Endodermal cell (in vitro differentiated cells): ENCODE measurements around the gene ME3. TPM values are rescaled to one million over a fixed set of nuclear protein-coding genes. Genes with fewer than 3 reads are reported as not detected.

Source experiments
- DNase-seq: peaks from one replicate; pipeline ENCODE4 v3.0.0-alpha.2; 2017
- H3K27ac ChIP-seq: 2 replicates; pipeline ENCODE4 v1.5.1; 2013; ENCODE audit warnings: mild to moderate bottlenecking, low read depth, low read length, moderate library complexity
- H3K27me3 ChIP-seq: 2 replicates; pipeline ENCODE4 v1.6.1; 2013; ENCODE audit warnings: mild to moderate bottlenecking, low read length, moderate library complexity; ENCODE audit not compliant: insufficient read depth, control insufficient read depth, poor library complexity, severe bottlenecking
- H3K36me3 ChIP-seq: 2 replicates; pipeline ENCODE4 v1.7.0; 2013; ENCODE audit warnings: mild to moderate bottlenecking, low read length, moderate library complexity; ENCODE audit not compliant: control insufficient read depth, insufficient read depth
- H3K4me1 ChIP-seq: one replicate; pipeline ENCODE4 v1.7.0; 2013; ENCODE audit warnings: low read length; ENCODE audit not compliant: control insufficient read depth, insufficient read depth
- H3K4me3 ChIP-seq: 2 replicates; pipeline ENCODE4 v1.5.1; 2013; ENCODE audit warnings: mild to moderate bottlenecking, low read length, moderate library complexity
- H3K9ac ChIP-seq: 2 replicates; pipeline ENCODE4 v1.6.1; 2013; ENCODE audit warnings: mild to moderate bottlenecking, low read length, moderate library complexity; ENCODE audit not compliant: poor library complexity, severe bottlenecking; ENCODE audit errors: extremely low read depth
- H3K9me3 ChIP-seq: 2 replicates; pipeline ENCODE4 v1.6.1; 2013; ENCODE audit warnings: mild to moderate bottlenecking, low read length, moderate library complexity; ENCODE audit not compliant: control insufficient read depth
- H3K27ac Mint-ChIP-seq: 2 replicates; pipeline ENCODE4 v1.8.0; 2020; ENCODE audit warnings: mixed read lengths
- H3K27me3 Mint-ChIP-seq: 2 replicates; pipeline ENCODE4 v1.8.0; 2021; ENCODE audit warnings: mild to moderate bottlenecking, mixed read lengths; ENCODE audit not compliant: insufficient read depth
- H3K36me3 Mint-ChIP-seq: 2 replicates; pipeline ENCODE4 v1.8.0; 2020; ENCODE audit warnings: low read depth, mixed read lengths
- H3K4me1 Mint-ChIP-seq: 2 replicates; pipeline ENCODE4 v1.8.0; 2020; ENCODE audit warnings: mixed read lengths
- H3K4me3 Mint-ChIP-seq: 2 replicates; pipeline ENCODE4 v1.8.0; 2020; ENCODE audit warnings: mild to moderate bottlenecking, moderate library complexity, mixed read lengths
- H3K9me3 Mint-ChIP-seq: 2 replicates; pipeline ENCODE4 v1.8.0; 2020; ENCODE audit warnings: mild to moderate bottlenecking, mixed read lengths
- WGBS, 2 experiments: methylation state at CpG; one replicate each; pipeline versions ENCODE4 v1.1.5 to v1.1.7; 2013; ENCODE audit warnings: missing lambda C conversion rate in 2 of 2, mixed read lengths in 1 of 2; ENCODE audit not compliant: insufficient coverage in 1 of 2, insufficient read length in 1 of 2; 5-methylcytosine and 5-hydroxymethylcytosine counted together
- total RNA-seq, 2 donors: library from RNA; stranded (reverse); fragmentation: NEBNext Ultra II Directional in 1 of 2; extraction: Animal tissue kit (Norgen Biotek cat#: 25700) in 1 of 2; gene quantifications; 2 replicates in 1 of 2; 3 replicates in 1 of 2; pipeline ENCODE4 v1.2.1, GENCODE V29; 2021
- TF ChIP-seq, protein P1 (sequence below): fragments of 200-600 bp; sonication (generic); conservative IDR thresholded peaks from 2 replicates; pipeline ENCODE4 v1.5.0; 2021; ENCODE audit warnings: antibody characterized with exemption, mild to moderate bottlenecking

The ME3 gene
- total RNA-seq, 2 donors from 2014 or later: 1.2 to 1.3 TPM

GRCh38 chr11:86719781-86720463, 47.5 kb upstream of the ME3 start:
- H3K36me3 ChIP-seq: no peaks in the 10 kb centered on the region
- H3K36me3 Mint-ChIP-seq: no peaks in the 10 kb centered on the region
- H3K27me3 Mint-ChIP-seq: no peaks in the 10 kb centered on the region
- DNase-seq: peak; percentile 44
- H3K27ac ChIP-seq: no peak overlapping the region
- peaks cover 26% of the 10 kb centered on the region for H3K9me3 ChIP-seq
- no peak overlapping the region for H3K4me3 Mint-ChIP-seq
- no peaks in the 10 kb centered on the region for H3K4me1 ChIP-seq
- H3K27me3 ChIP-seq: no peaks in the 10 kb centered on the region
- H3K27ac Mint-ChIP-seq: no peak overlapping the region
- H3K4me1 Mint-ChIP-seq: peaks cover 5% of the 10 kb centered on the region
- TF ChIP-seq, protein P1, sequence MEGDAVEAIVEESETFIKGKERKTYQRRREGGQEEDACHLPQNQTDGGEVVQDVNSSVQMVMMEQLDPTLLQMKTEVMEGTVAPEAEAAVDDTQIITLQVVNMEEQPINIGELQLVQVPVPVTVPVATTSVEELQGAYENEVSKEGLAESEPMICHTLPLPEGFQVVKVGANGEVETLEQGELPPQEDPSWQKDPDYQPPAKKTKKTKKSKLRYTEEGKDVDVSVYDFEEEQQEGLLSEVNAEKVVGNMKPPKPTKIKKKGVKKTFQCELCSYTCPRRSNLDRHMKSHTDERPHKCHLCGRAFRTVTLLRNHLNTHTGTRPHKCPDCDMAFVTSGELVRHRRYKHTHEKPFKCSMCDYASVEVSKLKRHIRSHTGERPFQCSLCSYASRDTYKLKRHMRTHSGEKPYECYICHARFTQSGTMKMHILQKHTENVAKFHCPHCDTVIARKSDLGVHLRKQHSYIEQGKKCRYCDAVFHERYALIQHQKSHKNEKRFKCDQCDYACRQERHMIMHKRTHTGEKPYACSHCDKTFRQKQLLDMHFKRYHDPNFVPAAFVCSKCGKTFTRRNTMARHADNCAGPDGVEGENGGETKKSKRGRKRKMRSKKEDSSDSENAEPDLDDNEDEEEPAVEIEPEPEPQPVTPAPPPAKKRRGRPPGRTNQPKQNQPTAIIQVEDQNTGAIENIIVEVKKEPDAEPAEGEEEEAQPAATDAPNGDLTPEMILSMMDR: no peak
- H3K9ac ChIP-seq: no peak overlapping the region
- peaks cover 17% of the 10 kb centered on the region for H3K9me3 Mint-ChIP-seq
- no peak overlapping the region for H3K4me3 ChIP-seq
- no CpG with 5 or more reads among the region's 1 CpG for WGBS, 2 experiments

DNA sequence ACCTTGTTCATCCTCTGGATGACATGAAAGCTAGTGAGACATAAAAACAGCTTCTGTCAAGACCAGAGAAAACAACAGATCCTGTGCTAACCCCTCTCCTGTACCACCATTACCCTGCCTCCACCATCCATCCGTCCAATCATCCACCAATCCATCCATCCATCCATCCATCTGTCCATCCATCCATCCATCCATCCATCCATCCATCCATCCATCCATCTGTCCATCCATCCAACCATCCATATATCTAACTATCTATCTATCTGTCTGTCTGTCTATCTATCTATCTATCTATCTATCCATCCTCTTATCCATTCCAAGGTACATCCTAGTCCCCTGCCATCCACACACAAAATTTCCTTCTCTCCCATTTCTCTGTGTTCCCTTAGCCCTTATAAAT, 46.6 kb upstream of the ME3 start:
- H3K4me1 ChIP-seq: no peaks in the 10 kb centered on the region
- TF ChIP-seq, protein P1: no peak
- no peak overlapping the region for H3K9ac ChIP-seq
- H3K9me3 Mint-ChIP-seq: peaks cover 17% of the 10 kb centered on the region
- no peak for DNase-seq
- H3K27ac ChIP-seq: no peak overlapping the region
- no peaks in the 10 kb centered on the region for H3K36me3 Mint-ChIP-seq
- H3K4me1 Mint-ChIP-seq: peaks cover 11% of the 10 kb centered on the region
- H3K27me3 Mint-ChIP-seq: no peaks in the 10 kb centered on the region
- H3K4me3 Mint-ChIP-seq: no peak overlapping the region
- H3K9me3 ChIP-seq: peaks cover 24% of the 10 kb centered on the region
- H3K27me3 ChIP-seq: no peaks in the 10 kb centered on the region
- no peak overlapping the region for H3K27ac Mint-ChIP-seq
- H3K4me3 ChIP-seq: no peak overlapping the region
- H3K36me3 ChIP-seq: no peaks in the 10 kb centered on the region
- WGBS, 2 experiments: 93 to 100% methylated on average over 1 of the region's 1 CpG

DNA sequence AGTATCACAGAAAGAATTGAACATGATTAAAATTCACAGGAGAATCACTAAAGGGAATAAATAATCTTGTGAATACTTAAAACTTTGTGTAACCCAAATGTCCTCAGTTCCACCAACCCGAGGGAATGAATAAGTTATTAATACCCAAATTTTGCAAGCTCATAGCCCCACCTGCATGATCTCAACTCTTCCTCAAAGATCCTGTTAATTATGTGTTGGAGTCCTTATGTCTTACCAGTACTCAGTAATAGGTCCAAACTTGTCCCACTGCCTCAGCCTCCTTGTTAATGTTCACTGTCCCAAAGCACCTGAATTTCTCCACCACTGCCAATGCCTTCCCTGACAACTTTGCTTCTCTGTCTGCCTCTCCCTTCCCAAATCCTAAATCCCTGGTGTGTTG, 46.1 kb upstream of the ME3 start:
- H3K36me3 ChIP-seq: no peaks in the 10 kb centered on the region
- H3K9ac ChIP-seq: no peak overlapping the region
- no peak overlapping the region for H3K4me3 ChIP-seq
- H3K27ac ChIP-seq: no peak overlapping the region
- no peaks in the 10 kb centered on the region for H3K27me3 Mint-ChIP-seq
- no peak overlapping the region for H3K4me3 Mint-ChIP-seq
- peaks cover 16% of the 10 kb centered on the region for H3K9me3 Mint-ChIP-seq
- no peaks in the 10 kb centered on the region for H3K36me3 Mint-ChIP-seq
- peaks cover 11% of the 10 kb centered on the region for H3K4me1 Mint-ChIP-seq
- peaks cover 22% of the 10 kb centered on the region for H3K9me3 ChIP-seq
- no peaks in the 10 kb centered on the region for H3K27me3 ChIP-seq
- WGBS, 2 experiments: 100% methylated on average over 1 of the region's 1 CpG; no CpG with 5 or more reads in 1 of the 2 experiments
- TF ChIP-seq, protein P1: no peak
- H3K4me1 ChIP-seq: no peaks in the 10 kb centered on the region
- DNase-seq: no peak
- H3K27ac Mint-ChIP-seq: no peak overlapping the region
